A172 (cell line): ENCODE results near the gene KLHL14. TPM values are rescaled to one million over a fixed set of nuclear protein-coding genes. Genes with fewer than 3 reads are reported as not detected.
"Not testable (repeated sequence)": the region's sequence is repeated elsewhere in the genome, so short reads cannot be mapped to it uniquely, and the experiment has no call there.

Source experiments
- DNase-seq: peaks from one replicate; pipeline ENCODE4 v3.0.0-alpha.2; 2015; ENCODE audit warnings: low spot score
- total RNA-seq: library from RNA; depleted of rRNA; stranded (reverse); fragments of >200 nt; shearing (Covaris generic); gene quantifications from 2 replicates; pipeline ENCODE4 v1.2.3, GENCODE V29; 2014; rRNA removed

KLHL14 gene, protein sequence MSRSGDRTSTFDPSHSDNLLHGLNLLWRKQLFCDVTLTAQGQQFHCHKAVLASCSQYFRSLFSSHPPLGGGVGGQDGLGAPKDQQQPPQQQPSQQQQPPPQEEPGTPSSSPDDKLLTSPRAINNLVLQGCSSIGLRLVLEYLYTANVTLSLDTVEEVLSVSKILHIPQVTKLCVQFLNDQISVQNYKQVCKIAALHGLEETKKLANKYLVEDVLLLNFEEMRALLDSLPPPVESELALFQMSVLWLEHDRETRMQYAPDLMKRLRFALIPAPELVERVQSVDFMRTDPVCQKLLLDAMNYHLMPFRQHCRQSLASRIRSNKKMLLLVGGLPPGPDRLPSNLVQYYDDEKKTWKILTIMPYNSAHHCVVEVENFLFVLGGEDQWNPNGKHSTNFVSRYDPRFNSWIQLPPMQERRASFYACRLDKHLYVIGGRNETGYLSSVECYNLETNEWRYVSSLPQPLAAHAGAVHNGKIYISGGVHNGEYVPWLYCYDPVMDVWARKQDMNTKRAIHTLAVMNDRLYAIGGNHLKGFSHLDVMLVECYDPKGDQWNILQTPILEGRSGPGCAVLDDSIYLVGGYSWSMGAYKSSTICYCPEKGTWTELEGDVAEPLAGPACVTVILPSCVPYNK
- not detected in 2 replicates for total RNA-seq

DNA sequence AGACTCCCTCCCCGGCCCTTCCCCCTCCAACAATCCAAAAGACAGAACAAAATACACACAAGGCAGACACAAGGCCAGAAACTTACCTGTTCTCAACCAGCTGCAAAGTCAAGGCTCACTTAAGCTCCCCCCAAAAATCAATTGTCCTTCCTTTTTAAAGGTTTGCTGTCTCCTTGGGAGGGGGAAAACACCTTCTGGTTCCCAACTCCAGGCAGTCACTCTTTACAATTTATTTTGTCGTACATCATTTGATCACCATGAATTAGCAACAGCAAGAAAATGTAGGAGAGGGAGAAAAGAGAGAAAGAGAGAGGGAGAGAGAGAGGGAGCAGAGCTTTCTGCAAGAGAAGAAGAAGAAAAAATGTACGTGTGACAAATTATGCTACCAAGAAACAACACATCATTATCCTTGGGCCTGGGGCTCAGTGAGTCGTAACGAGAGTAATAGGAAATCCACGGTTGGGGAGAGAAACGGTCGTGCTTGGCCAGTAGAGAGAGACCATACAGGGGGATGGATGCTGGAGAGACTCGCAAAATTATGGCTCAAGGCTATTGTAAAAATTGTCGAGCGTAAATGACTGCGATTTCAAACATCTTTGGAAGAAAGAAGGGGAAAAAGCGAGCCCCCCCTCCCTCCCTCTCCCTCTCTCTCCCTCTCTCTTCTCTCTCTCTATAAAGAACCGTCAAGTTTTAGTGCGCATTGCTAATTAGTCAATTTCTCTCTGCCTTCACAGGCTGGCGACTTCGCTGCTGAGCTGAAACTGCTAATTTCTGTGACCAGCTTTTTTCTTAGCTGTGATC, at the start of gene KLHL14:
Gene KLHL14, minus strand, starts transcription at position 443 of the 801 bp plus-strand sequence. CDS start 2,432 bp downstream, outside the sequence.
- DNase-seq, result no peak

DNA sequence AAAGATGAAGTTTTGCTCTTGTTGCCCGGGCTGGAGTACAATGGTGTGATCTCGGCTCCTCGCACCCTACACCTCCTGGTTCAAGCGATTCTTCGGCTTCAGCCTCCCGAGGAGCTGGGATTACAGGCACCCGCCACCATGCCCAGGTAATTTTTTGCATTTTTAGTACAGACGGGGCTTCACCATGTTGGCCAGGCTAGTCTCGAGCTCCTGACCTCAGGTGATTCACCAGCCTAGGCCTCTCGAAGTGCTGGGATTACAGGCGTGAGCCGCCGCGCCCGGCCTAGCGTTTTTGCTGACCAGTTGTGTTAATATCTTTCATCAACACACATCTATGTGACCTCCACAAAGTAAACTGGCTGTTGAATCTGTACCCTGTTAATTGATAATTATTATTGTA, 49.4 kb upstream of the KLHL14 start:
- no peak for DNase-seq

DNA sequence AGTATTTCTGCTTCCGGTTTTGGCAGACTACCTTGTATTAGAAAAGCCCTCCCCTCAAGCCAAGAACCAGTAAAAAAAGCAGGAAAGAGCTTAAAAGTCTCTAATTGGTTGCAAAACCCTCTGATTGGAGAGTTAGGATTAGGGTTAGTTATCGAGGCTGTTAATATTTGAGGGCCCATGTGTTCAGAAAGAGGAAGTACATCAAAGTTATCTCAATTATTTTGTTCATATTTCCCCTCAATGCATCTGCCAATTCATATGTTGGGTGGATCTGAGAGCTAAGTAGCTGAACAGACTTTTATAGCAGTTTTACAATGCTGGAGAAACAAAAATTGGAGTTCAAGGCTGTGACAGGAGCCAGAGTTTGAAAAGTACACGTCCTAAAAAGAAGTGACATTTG, 43.1 kb upstream of the KLHL14 start:
- no peak for DNase-seq

DNA sequence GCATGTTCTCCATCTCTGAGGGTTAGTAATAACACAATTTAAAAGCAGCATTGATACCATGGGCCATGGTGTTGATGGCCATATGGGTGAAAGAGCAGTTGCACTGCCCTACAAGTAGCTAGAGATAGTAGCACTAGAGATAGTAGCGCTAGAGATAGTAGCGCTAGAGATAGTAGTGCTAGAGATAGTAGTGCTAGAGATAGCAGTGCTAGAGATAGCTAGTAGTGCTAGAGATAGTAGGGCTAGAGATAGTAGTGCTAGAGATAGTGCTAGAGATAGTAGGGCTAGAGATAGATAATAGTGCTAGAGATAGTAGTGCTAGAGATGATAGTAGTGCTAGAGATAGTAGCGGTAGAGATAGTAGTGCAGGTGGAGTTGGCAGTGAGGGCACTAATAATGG, 39.5 kb upstream of the KLHL14 start:
- no peak for DNase-seq

DNA sequence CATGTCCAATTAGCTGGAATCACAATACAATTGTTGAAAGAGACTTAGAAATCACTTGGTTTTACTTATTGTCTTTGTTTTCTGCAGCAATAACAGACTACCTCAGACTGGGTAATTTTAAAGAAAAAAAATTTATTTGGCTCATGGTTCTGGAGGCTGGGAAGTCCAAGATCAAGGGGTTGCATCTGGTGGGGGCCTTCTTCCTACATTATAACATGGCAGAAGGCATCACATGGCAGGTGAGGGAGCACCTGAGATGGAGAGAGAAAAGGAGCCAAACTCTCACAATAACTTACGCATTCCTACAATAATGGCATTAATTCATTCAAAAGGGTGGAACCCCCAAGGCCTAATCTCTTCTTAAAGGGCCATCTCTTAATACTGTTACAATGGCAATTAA, 37.5 kb upstream of the KLHL14 start:
- no peak for DNase-seq

DNA sequence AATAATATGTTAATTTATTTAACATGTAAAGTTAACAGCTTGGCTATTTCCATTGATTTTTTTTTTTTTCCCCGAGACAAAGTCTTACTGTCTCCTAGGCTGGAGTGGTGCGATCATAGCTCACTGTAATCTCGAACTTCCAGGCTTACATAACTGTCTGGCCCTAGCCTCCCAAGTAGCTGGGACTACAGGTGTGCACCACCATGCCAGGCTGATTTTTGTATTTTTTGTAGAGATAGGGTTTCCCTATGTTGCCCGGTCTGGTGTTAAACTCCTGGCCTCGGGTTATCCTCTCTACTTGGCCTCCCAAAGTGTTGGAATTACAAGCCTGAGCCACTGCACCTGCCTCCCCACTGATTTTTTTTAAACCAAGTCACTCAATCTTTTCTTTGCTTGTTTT, 32.5 kb upstream of the KLHL14 start:
- DNase-seq, result no peak

DNA sequence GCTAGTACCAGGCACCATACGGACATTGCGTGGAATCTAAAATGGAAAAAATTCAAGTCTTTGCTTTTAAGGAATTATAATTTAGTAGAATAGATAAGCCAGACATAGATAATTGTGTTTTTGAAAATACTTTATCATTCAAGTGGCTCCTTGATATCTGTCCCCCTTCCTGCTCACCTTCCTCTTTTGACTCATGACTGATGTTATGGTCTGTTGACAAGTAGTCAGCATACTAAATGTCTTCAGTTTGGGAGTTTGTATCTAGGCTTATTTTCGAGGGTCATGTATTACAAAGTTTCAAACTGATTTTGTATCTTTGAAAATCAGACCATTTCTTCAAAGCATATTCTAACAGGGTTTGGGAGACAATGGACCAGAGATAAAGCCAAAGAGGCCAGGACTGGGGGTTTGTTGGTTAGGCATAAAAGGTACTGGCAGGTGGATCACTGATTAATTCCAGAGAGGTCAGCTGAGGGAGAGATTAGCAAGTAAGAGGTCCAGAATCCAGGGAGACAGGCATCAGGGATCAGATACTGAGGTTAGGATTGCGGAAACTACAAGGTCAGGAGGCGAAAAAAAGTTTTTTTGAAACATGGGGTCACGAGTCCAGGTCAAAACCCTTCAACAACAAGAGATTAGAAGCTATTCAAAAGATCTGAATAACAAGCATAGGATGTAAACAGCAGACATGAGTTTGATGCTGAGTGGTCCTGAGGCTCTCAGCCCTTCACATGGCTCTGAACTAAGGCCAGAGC, 31.5 kb upstream of the KLHL14 start:
- DNase-seq, result no peak

DNA sequence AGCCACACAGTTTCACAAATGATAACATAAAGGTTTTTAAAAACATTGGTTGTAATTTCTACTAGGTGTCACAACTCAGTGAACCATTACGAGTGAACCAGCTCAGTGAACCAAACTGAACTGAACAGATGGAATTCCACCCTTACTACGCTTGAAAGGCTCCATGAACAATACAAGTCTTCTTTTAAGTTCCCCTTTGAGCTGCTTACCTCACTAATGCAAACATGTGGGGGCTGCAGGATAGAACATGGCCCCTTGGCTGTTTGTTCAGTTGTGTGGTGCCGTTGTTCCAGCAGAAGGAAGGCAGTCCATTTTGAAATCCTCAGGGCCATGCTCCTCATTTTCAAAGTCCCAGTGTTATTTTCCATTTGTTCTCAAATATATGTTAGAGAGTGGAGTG, 30.7 kb upstream of the KLHL14 start:
- no peak for DNase-seq

DNA sequence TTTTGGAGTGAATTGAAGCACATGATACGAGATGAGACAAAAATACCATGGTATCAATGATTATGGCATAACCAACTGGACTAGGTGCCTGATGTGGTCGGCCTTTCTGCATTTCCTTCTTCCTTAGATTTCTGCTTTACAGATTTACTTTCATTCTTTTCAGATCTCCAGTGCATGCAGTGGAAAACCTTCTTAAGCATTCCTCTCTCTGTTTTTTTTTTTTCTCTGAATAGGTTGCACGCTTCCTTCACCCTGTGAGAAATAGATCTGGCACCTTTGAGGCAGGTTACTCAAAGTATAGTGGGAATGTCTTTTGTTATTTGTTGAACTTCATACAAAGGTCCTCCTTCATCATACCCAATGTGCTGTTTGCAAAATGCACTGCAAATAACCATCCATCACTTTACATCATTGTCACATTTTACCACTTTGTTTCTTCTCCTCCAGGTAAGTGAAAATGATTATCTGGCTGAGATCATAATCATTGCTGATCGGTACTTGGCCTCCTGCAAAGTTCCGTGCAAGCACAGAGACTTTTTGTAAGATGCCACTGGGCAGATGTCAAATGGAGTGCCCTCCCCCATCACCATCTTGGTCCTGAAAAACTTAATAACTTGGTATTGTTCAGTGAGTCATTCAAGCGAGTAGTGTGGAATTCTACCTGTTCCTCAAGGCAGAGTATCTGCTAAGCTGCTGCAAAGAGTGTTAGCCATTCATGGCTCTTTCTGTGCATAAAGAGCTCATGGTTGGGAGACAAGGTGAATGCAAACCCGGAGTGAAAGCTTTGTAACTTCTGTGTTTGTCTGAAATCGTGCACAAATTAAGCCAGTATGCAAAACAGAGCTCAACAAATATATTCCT, 30.0 kb upstream of the KLHL14 start:
- DNase-seq, result no peak

DNA sequence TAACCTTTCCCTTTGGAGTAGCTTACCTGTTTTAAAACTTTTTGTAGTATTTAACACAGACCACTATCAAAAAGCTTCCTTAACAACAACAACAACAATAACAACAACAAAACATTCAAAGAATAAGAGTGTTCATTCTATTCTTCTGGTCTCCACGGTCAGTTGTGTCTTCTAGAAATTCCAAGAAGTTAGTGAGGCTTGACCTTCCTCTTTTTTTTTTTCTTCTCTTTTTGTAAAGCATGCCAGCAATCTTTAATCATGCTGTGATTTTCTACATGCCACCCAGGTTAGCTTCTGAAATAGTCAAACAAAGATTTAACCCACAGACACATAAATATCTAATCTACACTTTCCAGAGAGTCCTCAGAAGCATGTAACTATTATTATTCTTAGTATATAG, 28.4 kb upstream of the KLHL14 start:
- no peak for DNase-seq

DNA sequence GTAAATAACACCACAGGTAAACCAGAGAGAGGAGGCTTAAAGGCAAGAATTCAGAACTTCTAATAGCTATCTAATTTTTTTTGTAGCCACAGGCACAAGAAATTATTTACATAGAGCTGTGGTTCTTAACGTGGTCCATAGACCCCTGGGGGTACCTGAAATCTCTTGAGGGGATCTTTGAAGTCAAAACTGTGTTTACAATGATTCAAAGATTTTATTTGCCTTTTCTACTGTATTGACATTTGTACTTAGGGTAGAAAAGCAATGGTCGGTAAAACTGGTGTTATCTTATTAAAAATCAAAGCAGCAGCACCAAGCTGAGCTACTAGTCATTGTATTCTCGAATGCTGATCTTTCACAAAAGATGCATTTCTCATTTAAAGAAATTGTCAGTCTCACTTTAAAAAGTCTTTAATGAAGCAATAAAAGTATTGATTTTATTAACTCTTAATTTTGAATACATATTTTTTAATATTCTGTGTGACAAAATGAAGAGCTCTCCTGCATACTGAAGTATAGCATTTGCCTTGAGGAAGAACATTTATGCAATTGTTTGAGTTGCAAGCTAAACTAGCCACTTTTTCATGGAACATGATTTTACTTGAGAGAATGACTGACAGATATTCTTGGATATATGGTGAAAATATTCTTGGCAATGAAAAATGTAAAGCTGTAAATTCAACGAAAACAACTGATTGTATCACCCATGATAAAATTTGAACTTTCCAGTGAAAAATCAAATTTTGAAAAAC, 25.6 kb upstream of the KLHL14 start:
- DNase-seq, result no peak

DNA sequence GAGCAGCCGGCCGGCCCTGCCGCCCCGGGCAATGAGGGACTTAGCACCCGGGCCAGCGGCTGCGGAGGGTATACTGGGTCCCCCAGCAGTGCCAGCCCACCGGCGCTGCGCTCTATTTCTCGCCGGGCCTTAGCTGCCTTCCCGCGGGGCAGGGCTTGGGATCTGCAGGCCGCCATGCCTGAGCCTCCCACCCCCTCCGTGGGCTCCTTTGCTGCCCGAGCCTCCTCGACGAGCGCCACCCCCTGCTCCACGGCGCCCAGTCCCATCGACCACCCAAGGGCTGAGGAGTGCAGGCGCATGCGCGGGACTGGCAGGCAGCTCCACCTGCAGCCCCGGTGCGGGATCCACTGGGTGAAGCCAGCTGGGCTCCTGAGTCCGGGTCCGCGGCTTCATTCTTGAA, 21.8 kb upstream of the KLHL14 start:
- DNase-seq, result not testable (repeated sequence)

DNA sequence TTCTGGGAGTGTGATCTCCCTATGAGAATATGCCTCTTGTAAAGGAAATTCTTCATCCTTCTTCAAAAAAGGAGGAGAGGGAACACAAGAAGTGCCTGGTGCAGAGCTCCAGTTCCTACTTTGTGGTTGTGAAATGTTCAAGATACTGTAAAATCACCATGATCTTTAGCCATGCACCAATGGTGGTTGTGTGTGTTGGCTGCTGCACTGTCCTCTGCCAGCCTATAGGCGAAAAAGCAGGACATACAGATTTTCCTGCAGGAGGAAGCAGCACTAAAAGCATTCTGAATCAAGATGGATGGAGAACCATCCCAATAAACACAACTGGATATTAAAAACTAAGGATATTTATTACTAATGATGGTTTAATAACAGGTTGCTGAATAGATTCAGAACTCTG, 6.2 kb upstream of the KLHL14 start:
- DNase-seq, result no peak

DNA sequence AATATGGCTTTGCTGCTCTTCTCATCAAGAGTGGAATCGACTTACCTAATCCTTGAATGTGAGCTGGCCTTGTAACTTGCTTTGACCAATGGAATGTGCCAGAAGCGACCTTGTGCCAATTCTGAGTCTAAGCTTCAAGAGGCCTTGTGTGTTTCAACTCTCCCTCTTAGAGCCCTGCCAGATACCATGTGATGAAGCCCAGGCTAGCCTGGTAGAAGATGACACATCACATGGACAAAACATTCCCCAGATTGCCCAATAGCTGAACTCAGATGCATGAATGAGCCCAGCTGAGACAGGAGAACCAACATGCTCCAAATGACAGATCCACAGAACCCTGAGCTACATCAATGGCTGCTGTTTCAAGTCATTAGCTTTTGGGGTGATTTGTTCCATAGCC, 4.2 kb upstream of the KLHL14 start:
- no peak for DNase-seq

DNA sequence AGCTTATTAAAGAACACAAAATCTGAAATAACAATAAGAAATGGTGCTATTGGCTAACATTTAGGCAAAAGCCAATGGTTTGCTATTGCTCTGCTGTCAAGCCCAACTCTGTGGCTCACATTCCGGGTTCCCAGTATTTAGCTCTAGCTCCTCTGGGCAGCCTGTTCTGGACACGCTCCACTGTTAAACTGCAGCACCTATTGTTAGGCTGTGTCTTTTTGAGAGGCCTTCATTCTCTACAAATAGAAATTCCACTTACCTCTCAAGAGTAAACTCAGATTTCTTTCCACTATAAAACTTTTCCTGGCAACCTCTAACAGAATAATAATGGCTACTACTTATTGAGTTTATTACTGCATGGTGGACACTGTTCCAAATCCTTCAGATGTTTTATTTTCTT, 3.7 kb upstream of the KLHL14 start:
- DNase-seq, result no peak

DNA sequence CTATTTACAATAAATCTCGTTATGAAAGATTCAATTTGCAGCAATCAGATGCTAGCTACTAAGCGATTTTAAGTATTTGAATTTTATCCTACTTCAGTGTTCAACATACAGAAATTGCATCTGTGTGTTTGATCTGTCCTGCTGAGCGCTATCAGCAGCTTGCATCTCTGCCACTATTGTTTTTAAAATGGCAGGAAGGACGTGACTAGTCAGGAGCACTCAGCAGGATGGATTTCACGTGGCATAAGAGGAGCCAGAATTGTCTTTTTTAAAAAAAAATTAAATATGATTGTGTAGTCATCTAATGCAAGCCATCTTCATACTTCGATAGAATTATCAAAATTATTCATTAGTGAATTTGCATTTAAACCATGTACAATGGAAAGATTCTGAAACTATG, 2.8 kb upstream of the KLHL14 start:
- DNase-seq, result no peak

DNA sequence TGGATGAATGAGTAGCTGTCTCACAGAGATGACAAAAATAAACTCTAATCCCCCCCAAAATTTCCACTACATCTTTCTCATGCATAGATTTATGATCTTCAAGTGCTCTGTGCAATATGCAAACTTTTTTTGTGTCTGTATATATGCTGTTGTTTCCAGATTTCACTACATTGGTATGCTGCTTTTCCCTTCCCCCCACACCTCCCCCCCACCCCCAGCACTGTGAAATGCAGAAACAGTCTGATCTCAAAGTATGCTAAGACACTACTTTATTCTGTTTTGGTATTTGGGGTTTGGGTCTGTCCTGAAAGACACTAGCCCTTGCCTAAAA, 524 bp upstream of the KLHL14 start:
- DNase-seq, result no peak

DNA sequence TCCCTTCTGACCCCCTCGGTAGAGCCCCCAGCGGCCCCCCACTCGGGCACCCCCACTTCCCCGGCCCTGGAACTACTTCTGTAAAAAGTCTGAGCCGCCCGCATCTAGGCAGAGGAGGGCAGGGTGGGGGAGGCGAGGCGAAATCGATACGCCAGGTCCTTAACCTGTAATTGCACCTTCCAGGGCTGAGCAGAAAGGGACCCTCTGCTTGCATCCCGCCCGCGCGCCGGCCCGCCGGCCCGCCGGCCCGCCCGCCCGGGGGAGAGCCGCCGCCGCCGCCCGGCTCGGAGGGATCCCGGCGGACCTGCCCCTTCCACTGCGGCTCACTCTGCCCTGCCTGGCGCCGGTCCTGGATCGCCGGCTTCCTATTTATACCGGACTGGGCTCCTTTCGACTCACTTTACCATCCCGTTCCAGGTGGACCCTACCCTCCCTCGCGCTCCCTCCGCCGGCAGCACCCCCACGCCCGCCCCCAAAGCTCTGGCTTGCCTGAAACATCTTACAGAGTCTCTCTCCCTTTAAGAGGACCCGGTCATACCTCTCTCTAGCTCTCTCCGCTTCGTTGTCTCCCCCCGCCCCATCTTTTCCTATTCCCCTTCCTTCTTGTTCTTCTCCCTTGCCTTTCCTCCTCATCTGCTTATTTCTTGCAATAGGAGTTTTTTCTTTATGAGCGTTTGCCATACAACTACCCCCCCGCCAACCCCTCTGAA, 797 bp downstream of the KLHL14 start:
- no peak for DNase-seq

DNA sequence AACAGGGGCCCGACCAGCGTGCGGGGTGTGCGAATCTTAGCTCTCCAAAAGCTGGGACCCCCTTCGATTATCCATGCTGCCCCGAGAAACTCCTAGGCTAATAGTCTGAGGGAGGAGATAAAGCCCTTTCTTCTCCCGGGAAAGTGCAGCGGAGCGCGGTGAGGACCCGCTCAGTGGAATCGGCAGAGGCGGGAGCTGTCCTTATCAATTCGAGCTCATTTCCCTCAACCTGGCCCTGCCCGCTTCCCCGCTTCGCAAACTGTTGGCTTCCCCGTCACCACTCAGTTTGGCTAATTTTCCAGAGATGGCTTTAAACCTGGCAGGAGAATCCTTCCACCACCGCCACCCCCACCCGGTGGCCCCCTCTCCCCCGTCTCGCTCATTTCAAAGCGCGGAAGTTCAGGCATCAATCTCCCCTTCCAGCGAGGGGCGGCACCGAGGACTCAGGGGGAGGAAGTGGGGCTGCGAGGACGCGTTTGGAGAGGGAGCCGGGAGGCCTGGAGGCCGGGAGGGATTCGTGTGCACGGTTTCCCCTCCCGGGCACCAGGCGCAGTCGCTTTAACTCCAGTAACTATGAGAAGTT, 1.6 kb downstream of the KLHL14 start:
- no peak for DNase-seq
